Measurements from ENCODE around the gene RNF130.

- TF ChIP-seq CTCF (conservative IDR thresholded peaks at IDR 0.05; ENCODE audit: low read depth, low read length) (no peak), EZH2 (IDR thresholded peaks at IDR 0.05; ENCODE audit: borderline replicate concordance, low read depth, low read length, poor library complexity, severe bottlenecking) (no peak)
Observed at GRCh38 chr5:180077594-180078284, 6.2 kb upstream of the RNF130 start.

Data from A673 (cell line).